K562 (cell line): ENCODE measurements around the gene JMJD1C. TPM values are rescaled to one million over a fixed set of nuclear protein-coding genes. Genes with fewer than 3 reads are reported as not detected.

Source experiments
- ATAC-seq: fragments of 200-7000 bp; cut with Tn5 transposase; 3 replicates; pipeline ENCODE4 v1.9.1; 2020; ENCODE audit warnings: moderate library complexity
- BruUV-seq: library from RNA; stranded (reverse); fragments of 400-500 nt; replicated peaks from 2 replicates; lab custom pipeline; 2021; lab: Mats Ljungman, UMichigan
- CTCF ChIA-PET: fragments of 300-600 bp; formaldehyde crosslinking; extraction: SDS; loops from one replicate; lab custom pipeline; 2021; ENCODE audit warnings: low intra/inter-chr PET ratio; lab: Yijun Ruan, JAX
- POLR2A ChIA-PET: fragments of 300-600, 350-650 bp; sonication (Branson Sonifier 250); formaldehyde crosslinking; extraction: SDS; loops from one replicate; lab custom pipeline; 2021; ENCODE audit warnings: antibody characterized with exemption, inconsistent platforms; lab: Yijun Ruan, JAX
- DNase-seq, 4 experiments: peaks; one replicate each; pipeline versions ENCODE4 v3.0.0 to v3.0.0-alpha.2; 2011 to 2018; ENCODE audit warnings: low spot score in 3 of 4, mixed read lengths in 3 of 4; ENCODE audit errors: extremely low read depth in 1 of 4
- FAIRE-seq: peaks from 2 replicates; lab custom pipeline; 2011; peaks lifted over from hg19 to GRCh38; lab: Jason Lieb, UNC
- H2AFZ ChIP-seq: 2 replicates; pipeline ENCODE4 v1.6.0; 2011; ENCODE audit warnings: low read depth, low read length, control low read depth, inconsistent platforms
- H3K27ac ChIP-seq: fragments of 200-600 bp; 3 replicates; pipeline ENCODE4 v1.8.0; 2011; ENCODE audit warnings: low read depth, mild to moderate bottlenecking, control low read depth, inconsistent platforms, low read length, moderate library complexity, mixed read lengths; ENCODE audit errors: extremely low read depth
- H3K27me3 ChIP-seq, 2 experiments: fragments of 300-600 bp in 1 of 2; 2 replicates in 1 of 2; 3 replicates in 1 of 2; pipeline versions ENCODE4 v1.6.0 to v1.8.0; 2011; ENCODE audit warnings: inconsistent platforms in 2 of 2, low read length in 2 of 2, mild to moderate bottlenecking in 1 of 2, mixed read lengths in 1 of 2, moderate library complexity in 1 of 2; ENCODE audit not compliant: control insufficient read depth in 2 of 2, insufficient read depth in 2 of 2
- H3K36me3 ChIP-seq: fragments of 300-600 bp; 3 replicates; pipeline ENCODE4 v1.8.0; 2011; ENCODE audit warnings: mild to moderate bottlenecking, low read length, inconsistent platforms; ENCODE audit not compliant: control insufficient read depth, insufficient read depth
- H3K4me1 ChIP-seq, 2 experiments: fragments of 200-600 bp in 1 of 2; replicated peaks in 1 of 2; 2 replicates in 1 of 2; 3 replicates in 1 of 2; pipeline versions ENCODE4 v1.5.1 to v1.8.0; 2011; ENCODE audit warnings: inconsistent platforms in 2 of 2, low read length in 2 of 2, mild to moderate bottlenecking in 1 of 2, mixed read lengths in 1 of 2, moderate library complexity in 1 of 2; ENCODE audit not compliant: control insufficient read depth in 2 of 2, insufficient read depth in 2 of 2
- H3K4me2 ChIP-seq: 2 replicates; pipeline ENCODE4 v1.6.1; 2011; ENCODE audit warnings: low read length, control low read depth, inconsistent platforms, mixed read lengths; ENCODE audit not compliant: insufficient read depth
- H3K4me3 ChIP-seq: fragments of 200-600 bp; sonication (generic), shearing (Covaris generic); 2 replicates; pipeline ENCODE4 v1.5.1; 2016; ENCODE audit warnings: control low read depth, inconsistent platforms
- H3K79me2 ChIP-seq: fragments of 200-600 bp; 3 replicates; pipeline ENCODE4 v1.8.0; 2011; ENCODE audit warnings: low read length, inconsistent platforms; ENCODE audit not compliant: control insufficient read depth, insufficient read depth
- H3K9ac ChIP-seq, 2 experiments: 2 replicates each; pipeline versions ENCODE4 v1.6.0 to v1.6.1; 2011; ENCODE audit warnings: low read depth in 2 of 2, low read length in 2 of 2, control low read depth in 1 of 2, inconsistent platforms in 1 of 2, mild to moderate bottlenecking in 1 of 2, mixed read lengths in 1 of 2; ENCODE audit not compliant: insufficient read depth in 1 of 2
- H3K9me1 ChIP-seq: one replicate; pipeline ENCODE4 v1.6.0; 2011; ENCODE audit warnings: inconsistent platforms, mild to moderate bottlenecking, low read length, moderate library complexity; ENCODE audit not compliant: control insufficient read depth, insufficient read depth
- H3K9me3 ChIP-seq: replicated peaks from 2 replicates; pipeline ENCODE4 v1.5.1; 2011; ENCODE audit warnings: low read depth, low read length, inconsistent platforms; ENCODE audit not compliant: control insufficient read depth, insufficient read depth
- H4K20me1 ChIP-seq: replicated peaks from 2 replicates; pipeline ENCODE4 v1.6.1; 2011; ENCODE audit warnings: low read length, inconsistent platforms, mixed read lengths; ENCODE audit not compliant: control insufficient read depth, insufficient read depth
- MYBL2 ChIP-seq, 2 experiments: fragments of 450-650 bp in 1 of 2; sonication (generic) in 1 of 2; formaldehyde crosslinking in 1 of 2; IDR thresholded peaks; 2 replicates each; pipeline versions ENCODE4 v1.6.1 to v1.8.1; 2017 to 2022; ENCODE audit warnings: borderline replicate concordance in 1 of 2, inconsistent platforms in 1 of 2, low read depth in 1 of 2, mild to moderate bottlenecking in 1 of 2, missing genetic modification reagents in 1 of 2, moderate library complexity in 1 of 2
- NR2C2 ChIP-seq, 2 experiments: fragments of 200-800 bp in 1 of 2; sonication (Bioruptor generic) in 1 of 2; sonication (generic) in 1 of 2; formaldehyde crosslinking in 1 of 2; IDR thresholded peaks; 2 replicates each; pipeline versions ENCODE4 v1.6.1 to v1.8.0; 2016 to 2022; ENCODE audit warnings: mild to moderate bottlenecking in 1 of 2, missing compliant biosample characterization in 1 of 2, missing genetic modification characterization in 1 of 2, missing genetic modification reagents in 1 of 2
- TEAD2 ChIP-seq: fragments of 450-650 bp; IDR thresholded peaks from 2 replicates; pipeline ENCODE4 v1.6.1; 2016; ENCODE audit warnings: missing genetic modification characterization, control low read depth, missing compliant biosample characterization
- TFAM ChIP-seq: fragments of 250-450 bp; sonication (Bioruptor Pico); conservative IDR thresholded peaks from 2 replicates; pipeline ENCODE4 v1.5.0; 2021; ENCODE audit warnings: mild to moderate bottlenecking, moderate library complexity
- WHSC1 ChIP-seq: IDR thresholded peaks from one replicate; pipeline ENCODE4 v1.6.1; 2012; ENCODE audit warnings: low read length, control low read depth, inconsistent platforms
- ZBED1 ChIP-seq: IDR thresholded peaks from 2 replicates; pipeline ENCODE4 v1.6.1; 2014
- ZNF12 ChIP-seq: sonication (generic); formaldehyde crosslinking; IDR thresholded peaks from 2 replicates; pipeline ENCODE4 v1.4.0; 2020; ENCODE audit warnings: mild to moderate bottlenecking, missing genetic modification reagents
- ZNF175 ChIP-seq: fragments of 200-800 bp; sonication (Bioruptor generic); IDR thresholded peaks from 2 replicates; pipeline ENCODE4 v1.6.1; 2016; ENCODE audit warnings: low read depth, mild to moderate bottlenecking, missing genetic modification characterization, missing compliant biosample characterization
- ZNF75A ChIP-seq: fragments of 450-650 bp; formaldehyde crosslinking; IDR thresholded peaks from 2 replicates; pipeline ENCODE4 v1.4.0; 2020; ENCODE audit warnings: mild to moderate bottlenecking
- WGBS: fragments of 100-300 bp; shearing (Covaris generic); methylation state at CpG from one replicate; pipeline ENCODE4 v1.1.6; 2016; ENCODE audit warnings: low coverage, mixed read lengths; ENCODE audit not compliant: insufficient coverage; ENCODE audit errors: missing lambda C conversion rate; 5-methylcytosine and 5-hydroxymethylcytosine counted together
- in situ Hi-C: fragments of 300-500 bp; cut with MboI; formaldehyde crosslinking; loops from 4 replicates; pipeline ENCODE4 v1.15.0; 2018; ENCODE audit warnings: inconsistent platforms, mixed read lengths
- intact Hi-C: fragments of 100-400 bp; cut with micrococcal nuclease; formaldehyde crosslinking; loops from 2 replicates; pipeline ENCODE4 v1.14.2; 2022
- polyA plus RNA-seq, 8 experiments: library from polyadenylated mRNA; depleted of rRNA in 4 of 8; stranded (reverse) in 5 of 8; unstranded in 3 of 8; fragments of >200 nt; fragmentation: Nextera tagmentation in 2 of 8; fragmentation: Illumina TruSeq in 1 of 8; extraction: Ambion mirVana in 2 of 8; extraction: Trizol in 1 of 8; gene quantifications; 2 replicates each; pipeline versions ENCODE4 v1.2.1 to v1.2.3, GENCODE V29; 2011 to 2014; ENCODE audit warnings: inconsistent platforms in 1 of 8, missing spikeins in 1 of 8
- total RNA-seq, 7 experiments: library from RNA; depleted of rRNA in 6 of 7; stranded (reverse); fragments of >200 nt in 6 of 7; fragmentation: Illumina TruSeq in 2 of 7; extraction: Trizol in 2 of 7; gene quantifications; 2 replicates each; pipeline versions ENCODE4 v1.2.1 to v1.2.3, GENCODE V29; 2011 to 2021; ENCODE audit warnings: low replicate concordance in 1 of 7
- TF ChIP-seq, protein P1 (sequence below): fragments of 250-450 bp; sonication (Bioruptor Pico); IDR thresholded peaks from 2 replicates; pipeline ENCODE4 v1.4.0; 2020
- TF ChIP-seq, protein P2 (sequence below): sonication (generic); formaldehyde crosslinking; IDR thresholded peaks from 2 replicates; pipeline ENCODE4 v1.8.1; 2023; ENCODE audit warnings: mild to moderate bottlenecking, missing genetic modification reagents, moderate library complexity

The JMJD1C gene
- total and polyA plus RNA-seq, 9 of the 15 experiments (the other 6 are each of a cell fraction or from before 2014, with no cell fraction given) = 25.3 to 68.0 (median 47.2) TPM

DNA sequence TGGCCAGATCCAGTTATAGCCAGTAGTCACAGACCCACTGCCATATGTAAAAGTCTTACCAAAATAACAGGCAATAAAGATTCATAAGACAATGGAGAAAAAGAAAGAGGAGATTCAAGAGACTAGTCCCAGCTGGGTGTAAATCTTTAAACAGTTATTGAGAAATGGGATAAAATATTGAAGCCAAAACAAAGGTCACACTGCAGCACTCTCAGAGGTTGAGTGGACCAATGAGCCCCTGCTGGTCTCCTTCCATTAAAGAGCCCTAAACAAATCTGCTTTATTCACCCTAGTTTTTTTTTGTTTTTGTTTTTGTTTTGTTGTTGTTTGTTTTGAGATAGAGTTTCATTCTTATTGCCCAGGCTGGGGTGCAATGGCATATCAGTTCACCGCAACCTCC, 98.8 kb downstream of the JMJD1C start:
- no peak overlapping the region for H2AFZ ChIP-seq
- TF ChIP-seq TFAM (CRISPR knock-in tag) = no peak
- no peak for TF ChIP-seq ZBED1
- no peak for TF ChIP-seq ZNF75A (CRISPR knock-in tag)
- TF ChIP-seq MYBL2 (IDR thresholded peaks at IDR 0.05; ENCODE audit: low read depth) = no peak
- no peak for TF ChIP-seq MYBL2 (CRISPR knock-in tag; IDR thresholded peaks at IDR 0.05; ENCODE audit: borderline replicate concordance)
- TF ChIP-seq ZNF175 (CRISPR knock-in tag) = no peak
- no peak for TF ChIP-seq WHSC1
- TF ChIP-seq TEAD2 (tag) = no peak
- TF ChIP-seq, protein P1, sequence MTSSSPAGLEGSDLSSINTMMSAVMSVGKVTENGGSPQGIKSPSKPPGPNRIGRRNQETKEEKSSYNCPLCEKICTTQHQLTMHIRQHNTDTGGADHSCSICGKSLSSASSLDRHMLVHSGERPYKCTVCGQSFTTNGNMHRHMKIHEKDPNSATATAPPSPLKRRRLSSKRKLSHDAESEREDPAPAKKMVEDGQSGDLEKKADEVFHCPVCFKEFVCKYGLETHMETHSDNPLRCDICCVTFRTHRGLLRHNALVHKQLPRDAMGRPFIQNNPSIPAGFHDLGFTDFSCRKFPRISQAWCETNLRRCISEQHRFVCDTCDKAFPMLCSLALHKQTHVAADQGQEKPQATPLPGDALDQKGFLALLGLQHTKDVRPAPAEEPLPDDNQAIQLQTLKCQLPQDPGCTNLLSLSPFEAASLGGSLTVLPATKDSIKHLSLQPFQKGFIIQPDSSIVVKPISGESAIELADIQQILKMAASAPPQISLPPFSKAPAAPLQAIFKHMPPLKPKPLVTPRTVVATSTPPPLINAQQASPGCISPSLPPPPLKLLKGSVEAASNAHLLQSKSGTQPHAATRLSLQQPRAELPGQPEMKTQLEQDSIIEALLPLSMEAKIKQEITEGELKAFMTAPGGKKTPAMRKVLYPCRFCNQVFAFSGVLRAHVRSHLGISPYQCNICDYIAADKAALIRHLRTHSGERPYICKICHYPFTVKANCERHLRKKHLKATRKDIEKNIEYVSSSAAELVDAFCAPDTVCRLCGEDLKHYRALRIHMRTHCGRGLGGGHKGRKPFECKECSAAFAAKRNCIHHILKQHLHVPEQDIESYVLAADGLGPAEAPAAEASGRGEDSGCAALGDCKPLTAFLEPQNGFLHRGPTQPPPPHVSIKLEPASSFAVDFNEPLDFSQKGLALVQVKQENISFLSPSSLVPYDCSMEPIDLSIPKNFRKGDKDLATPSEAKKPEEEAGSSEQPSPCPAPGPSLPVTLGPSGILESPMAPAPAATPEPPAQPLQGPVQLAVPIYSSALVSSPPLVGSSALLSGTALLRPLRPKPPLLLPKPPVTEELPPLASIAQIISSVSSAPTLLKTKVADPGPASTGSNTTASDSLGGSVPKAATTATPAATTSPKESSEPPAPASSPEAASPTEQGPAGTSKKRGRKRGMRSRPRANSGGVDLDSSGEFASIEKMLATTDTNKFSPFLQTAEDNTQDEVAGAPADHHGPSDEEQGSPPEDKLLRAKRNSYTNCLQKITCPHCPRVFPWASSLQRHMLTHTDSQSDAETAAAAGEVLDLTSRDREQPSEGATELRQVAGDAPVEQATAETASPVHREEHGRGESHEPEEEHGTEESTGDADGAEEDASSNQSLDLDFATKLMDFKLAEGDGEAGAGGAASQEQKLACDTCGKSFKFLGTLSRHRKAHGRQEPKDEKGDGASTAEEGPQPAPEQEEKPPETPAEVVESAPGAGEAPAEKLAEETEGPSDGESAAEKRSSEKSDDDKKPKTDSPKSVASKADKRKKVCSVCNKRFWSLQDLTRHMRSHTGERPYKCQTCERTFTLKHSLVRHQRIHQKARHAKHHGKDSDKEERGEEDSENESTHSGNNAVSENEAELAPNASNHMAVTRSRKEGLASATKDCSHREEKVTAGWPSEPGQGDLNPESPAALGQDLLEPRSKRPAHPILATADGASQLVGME (CRISPR knock-in tag) = no peak
- TF ChIP-seq, protein P2, sequence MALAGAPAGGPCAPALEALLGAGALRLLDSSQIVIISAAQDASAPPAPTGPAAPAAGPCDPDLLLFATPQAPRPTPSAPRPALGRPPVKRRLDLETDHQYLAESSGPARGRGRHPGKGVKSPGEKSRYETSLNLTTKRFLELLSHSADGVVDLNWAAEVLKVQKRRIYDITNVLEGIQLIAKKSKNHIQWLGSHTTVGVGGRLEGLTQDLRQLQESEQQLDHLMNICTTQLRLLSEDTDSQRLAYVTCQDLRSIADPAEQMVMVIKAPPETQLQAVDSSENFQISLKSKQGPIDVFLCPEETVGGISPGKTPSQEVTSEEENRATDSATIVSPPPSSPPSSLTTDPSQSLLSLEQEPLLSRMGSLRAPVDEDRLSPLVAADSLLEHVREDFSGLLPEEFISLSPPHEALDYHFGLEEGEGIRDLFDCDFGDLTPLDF = no peak
- no peak for TF ChIP-seq ZNF12 (CRISPR knock-in tag)
- TF ChIP-seq NR2C2 (CRISPR knock-in tag; IDR thresholded peaks at IDR 0.05) = no peak
- TF ChIP-seq NR2C2 (tag; IDR thresholded peaks at IDR 0.05) = no peak
- TF ChIP-seq, all 486 proteins: peak for 0
- H3K4me3 ChIP-seq = no peak overlapping the region
- H3K79me2 ChIP-seq = peaks cover 5% of the 10 kb centered on the region; the same call in 2 of the 3 replicates
- no TSS peak for BruUV-seq
- no peaks in the 10 kb centered on the region for H3K9me1 ChIP-seq
- no peaks in the 10 kb centered on the region for H4K20me1 ChIP-seq
- no peak for DNase-seq
- H3K36me3 ChIP-seq = no peaks in the 10 kb centered on the region
- H3K9ac ChIP-seq = no peak overlapping the region
- POLR2A ChIA-PET = interaction anchor here (1.0 kb wide), 1 partner anchor 11 kb away, joined by 3 read pairs; no protein-coding TSS in a partner anchor
- H3K4me1 ChIP-seq = peaks cover 0 to 4% of the 10 kb centered on the region in 2 experiments; a peak in 1 of 5 replicates
- FAIRE-seq = no peak
- H3K4me2 ChIP-seq = no peak overlapping the region
- intact Hi-C loops (no loop called here), in situ Hi-C loops (no loop called here)
- CTCF ChIA-PET = no interaction called here
- no peaks in the 10 kb centered on the region for H3K9me3 ChIP-seq
- 100% methylated on average over 1 of the region's 1 CpG for WGBS
- H3K27ac ChIP-seq = no peak overlapping the region
- H3K27me3 ChIP-seq = no peaks in the 10 kb centered on the region
- no peak for ATAC-seq
